Endodermal cell (in vitro differentiated cells): ENCODE data around the gene RNF123. TPM values are rescaled to one million over a fixed set of nuclear protein-coding genes. Genes with fewer than 3 reads are reported as not detected.

Source experiments
- DNase-seq: peaks from one replicate; pipeline ENCODE4 v3.0.0-alpha.2; 2017
- H3K27ac ChIP-seq: 2 replicates; pipeline ENCODE4 v1.5.1; 2013; ENCODE audit warnings: mild to moderate bottlenecking, low read depth, low read length, moderate library complexity
- H3K27me3 ChIP-seq: 2 replicates; pipeline ENCODE4 v1.6.1; 2013; ENCODE audit warnings: mild to moderate bottlenecking, low read length, moderate library complexity; ENCODE audit not compliant: insufficient read depth, control insufficient read depth, poor library complexity, severe bottlenecking
- H3K36me3 ChIP-seq: 2 replicates; pipeline ENCODE4 v1.7.0; 2013; ENCODE audit warnings: mild to moderate bottlenecking, low read length, moderate library complexity; ENCODE audit not compliant: control insufficient read depth, insufficient read depth
- H3K4me1 ChIP-seq: one replicate; pipeline ENCODE4 v1.7.0; 2013; ENCODE audit warnings: low read length; ENCODE audit not compliant: control insufficient read depth, insufficient read depth
- H3K4me3 ChIP-seq: 2 replicates; pipeline ENCODE4 v1.5.1; 2013; ENCODE audit warnings: mild to moderate bottlenecking, low read length, moderate library complexity
- H3K9ac ChIP-seq: 2 replicates; pipeline ENCODE4 v1.6.1; 2013; ENCODE audit warnings: mild to moderate bottlenecking, low read length, moderate library complexity; ENCODE audit not compliant: poor library complexity, severe bottlenecking; ENCODE audit errors: extremely low read depth
- H3K9me3 ChIP-seq: 2 replicates; pipeline ENCODE4 v1.6.1; 2013; ENCODE audit warnings: mild to moderate bottlenecking, low read length, moderate library complexity; ENCODE audit not compliant: control insufficient read depth
- H3K27ac Mint-ChIP-seq: 2 replicates; pipeline ENCODE4 v1.8.0; 2020; ENCODE audit warnings: mixed read lengths
- H3K27me3 Mint-ChIP-seq: 2 replicates; pipeline ENCODE4 v1.8.0; 2021; ENCODE audit warnings: mild to moderate bottlenecking, mixed read lengths; ENCODE audit not compliant: insufficient read depth
- H3K36me3 Mint-ChIP-seq: 2 replicates; pipeline ENCODE4 v1.8.0; 2020; ENCODE audit warnings: low read depth, mixed read lengths
- H3K4me1 Mint-ChIP-seq: 2 replicates; pipeline ENCODE4 v1.8.0; 2020; ENCODE audit warnings: mixed read lengths
- H3K4me3 Mint-ChIP-seq: 2 replicates; pipeline ENCODE4 v1.8.0; 2020; ENCODE audit warnings: mild to moderate bottlenecking, moderate library complexity, mixed read lengths
- H3K9me3 Mint-ChIP-seq: 2 replicates; pipeline ENCODE4 v1.8.0; 2020; ENCODE audit warnings: mild to moderate bottlenecking, mixed read lengths
- WGBS, 2 experiments: methylation state at CpG; one replicate each; pipeline versions ENCODE4 v1.1.5 to v1.1.7; 2013; ENCODE audit warnings: missing lambda C conversion rate in 2 of 2, mixed read lengths in 1 of 2; ENCODE audit not compliant: insufficient coverage in 1 of 2, insufficient read length in 1 of 2; 5-methylcytosine and 5-hydroxymethylcytosine counted together
- total RNA-seq, 2 donors: library from RNA; stranded (reverse); fragmentation: NEBNext Ultra II Directional in 1 of 2; extraction: Animal tissue kit (Norgen Biotek cat#: 25700) in 1 of 2; gene quantifications; 2 replicates in 1 of 2; 3 replicates in 1 of 2; pipeline ENCODE4 v1.2.1, GENCODE V29; 2021
- TF ChIP-seq, protein P1 (sequence below): fragments of 200-600 bp; sonication (generic); conservative IDR thresholded peaks from 2 replicates; pipeline ENCODE4 v1.5.0; 2021; ENCODE audit warnings: antibody characterized with exemption, mild to moderate bottlenecking

The RNF123 gene
- total RNA-seq, 2 donors from 2014 or later, result 47.3 to 47.6 TPM

DNA sequence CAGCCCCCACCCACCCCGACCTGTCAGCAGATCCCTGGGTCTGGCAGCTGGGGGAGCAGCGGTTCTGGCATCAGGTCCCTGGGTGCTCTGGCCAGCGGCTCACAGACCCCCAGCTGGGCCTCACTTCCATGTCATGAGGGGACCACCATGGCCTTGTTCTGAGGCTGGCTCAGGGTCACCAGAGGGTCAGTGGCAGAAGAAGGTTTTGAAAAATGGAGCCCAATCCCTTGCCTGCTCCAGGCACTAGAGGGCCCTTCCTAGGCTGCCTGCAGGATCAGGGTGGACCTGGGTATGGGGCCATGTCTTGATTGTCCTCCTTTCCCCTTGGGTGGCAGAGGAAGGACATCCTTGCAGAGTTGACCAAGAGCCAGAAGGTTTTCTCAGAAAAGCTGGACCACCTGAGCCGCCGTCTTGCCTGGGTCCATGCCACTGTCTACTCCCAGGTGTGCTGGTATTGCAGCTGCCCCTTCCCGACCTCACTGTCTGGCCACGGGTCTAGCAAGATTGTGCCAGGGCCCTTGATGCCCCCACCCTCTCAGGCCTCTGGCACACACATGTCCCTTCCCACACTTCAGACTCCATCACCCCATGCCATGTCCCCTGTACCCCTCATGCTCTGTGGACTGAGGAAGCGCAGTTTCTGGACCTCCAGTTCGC is 17.2 kb downstream of the RNF123 start:
- H3K9me3 ChIP-seq, result no peaks in the 10 kb centered on the region

DNA sequence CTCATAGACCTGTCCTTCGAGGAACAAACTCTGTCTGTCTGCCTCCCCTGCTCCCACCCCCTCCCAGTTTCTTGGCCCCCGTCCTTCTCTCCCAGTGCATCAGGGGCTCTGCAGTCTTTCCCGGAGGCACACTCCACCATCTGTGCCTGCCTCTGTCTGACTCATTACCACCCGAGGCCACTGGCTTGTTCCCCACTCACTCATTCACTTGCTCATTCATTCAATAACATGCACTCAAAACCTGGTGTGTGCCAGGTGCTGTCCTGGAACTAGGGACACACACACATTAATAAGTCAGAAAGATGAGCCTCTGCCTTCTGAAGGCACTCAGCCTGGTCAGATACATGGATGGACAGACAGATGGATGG is 17.7 kb downstream of the RNF123 start:
- H3K9ac ChIP-seq, result no peak overlapping the region
- H3K27me3 ChIP-seq, result no peaks in the 10 kb centered on the region
- H3K36me3 ChIP-seq, result peaks cover 5% of the 10 kb centered on the region
- H3K4me1 Mint-ChIP-seq, result no peaks in the 10 kb centered on the region
- no peak overlapping the region for H3K27ac ChIP-seq
- no peak overlapping the region for H3K4me3 ChIP-seq
- no peak overlapping the region for H3K27ac Mint-ChIP-seq
- H3K27me3 Mint-ChIP-seq, result no peaks in the 10 kb centered on the region
- no peak overlapping the region for H3K4me3 Mint-ChIP-seq
- no peaks in the 10 kb centered on the region for H3K4me1 ChIP-seq
- DNase-seq, result no peak
- no peaks in the 10 kb centered on the region for H3K9me3 ChIP-seq
- peaks cover 11% of the 10 kb centered on the region for H3K36me3 Mint-ChIP-seq
- no peaks in the 10 kb centered on the region for H3K9me3 Mint-ChIP-seq
- 88 to 91% methylated on average over 4 of the region's 4 CpGs for WGBS, 2 experiments
- TF ChIP-seq, protein P1, sequence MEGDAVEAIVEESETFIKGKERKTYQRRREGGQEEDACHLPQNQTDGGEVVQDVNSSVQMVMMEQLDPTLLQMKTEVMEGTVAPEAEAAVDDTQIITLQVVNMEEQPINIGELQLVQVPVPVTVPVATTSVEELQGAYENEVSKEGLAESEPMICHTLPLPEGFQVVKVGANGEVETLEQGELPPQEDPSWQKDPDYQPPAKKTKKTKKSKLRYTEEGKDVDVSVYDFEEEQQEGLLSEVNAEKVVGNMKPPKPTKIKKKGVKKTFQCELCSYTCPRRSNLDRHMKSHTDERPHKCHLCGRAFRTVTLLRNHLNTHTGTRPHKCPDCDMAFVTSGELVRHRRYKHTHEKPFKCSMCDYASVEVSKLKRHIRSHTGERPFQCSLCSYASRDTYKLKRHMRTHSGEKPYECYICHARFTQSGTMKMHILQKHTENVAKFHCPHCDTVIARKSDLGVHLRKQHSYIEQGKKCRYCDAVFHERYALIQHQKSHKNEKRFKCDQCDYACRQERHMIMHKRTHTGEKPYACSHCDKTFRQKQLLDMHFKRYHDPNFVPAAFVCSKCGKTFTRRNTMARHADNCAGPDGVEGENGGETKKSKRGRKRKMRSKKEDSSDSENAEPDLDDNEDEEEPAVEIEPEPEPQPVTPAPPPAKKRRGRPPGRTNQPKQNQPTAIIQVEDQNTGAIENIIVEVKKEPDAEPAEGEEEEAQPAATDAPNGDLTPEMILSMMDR, result no peak

More for the DNA sequence above, 17.2 kb downstream of the RNF123 start:
- Histone ChIP-seq H3K4me1 (no peaks in the 10 kb centered on the region), H3K27ac (no peak overlapping the region), H3K9ac (no peak overlapping the region), H3K4me3 (no peak overlapping the region), H3K36me3 (peaks cover 5% of the 10 kb centered on the region), H3K27me3 (no peaks in the 10 kb centered on the region)
- no peak overlapping the region for H3K4me3 Mint-ChIP-seq
- H3K27ac Mint-ChIP-seq, result no peak overlapping the region
- 91 to 100% methylated on average over 6 to 9 of the region's 9 CpGs for WGBS, 2 experiments
- TF ChIP-seq, protein P1, result no peak
- peaks cover 12% of the 10 kb centered on the region for H3K36me3 Mint-ChIP-seq
- H3K9me3 Mint-ChIP-seq, result no peaks in the 10 kb centered on the region
- no peak for DNase-seq
- no peaks in the 10 kb centered on the region for H3K4me1 Mint-ChIP-seq
- no peaks in the 10 kb centered on the region for H3K27me3 Mint-ChIP-seq

DNA sequence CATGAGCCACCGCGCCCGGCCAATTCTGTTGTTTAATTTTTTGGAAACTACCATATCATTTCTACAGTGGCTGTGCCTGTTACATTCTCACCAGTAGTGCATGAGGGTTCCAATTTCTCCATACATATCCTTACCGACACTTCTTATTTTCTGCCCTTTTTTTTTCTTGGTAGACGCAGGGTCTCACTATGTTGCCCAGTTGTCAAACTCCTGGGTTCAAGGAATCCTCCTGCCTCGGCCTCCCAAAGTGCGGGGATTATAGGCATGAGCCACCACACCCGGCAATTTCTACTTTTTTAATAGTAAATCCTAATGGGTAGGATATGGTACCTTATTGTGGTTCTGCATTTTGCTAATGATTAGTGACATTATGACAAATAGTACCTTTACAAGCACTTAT is 20.5 kb downstream of the RNF123 start:
- no peaks in the 10 kb centered on the region for H3K9me3 ChIP-seq
- Mint-ChIP-seq H3K27me3 (no peaks in the 10 kb centered on the region), H3K9me3 (no peaks in the 10 kb centered on the region), H3K4me3 (no peak overlapping the region), H3K27ac (no peak overlapping the region), H3K4me1 (no peaks in the 10 kb centered on the region), H3K36me3 (peaks cover 11% of the 10 kb centered on the region)
- TF ChIP-seq, protein P1, result no peak
- H3K27me3 ChIP-seq, result no peaks in the 10 kb centered on the region
- H3K4me3 ChIP-seq, result no peak overlapping the region
- WGBS, 2 experiments, result 94 to 97% methylated on average over 5 to 8 of the region's 8 CpGs
- H3K4me1 ChIP-seq, result no peaks in the 10 kb centered on the region
- H3K27ac ChIP-seq, result no peak overlapping the region
- no peak for DNase-seq
- H3K9ac ChIP-seq, result no peak overlapping the region
- no peaks in the 10 kb centered on the region for H3K36me3 ChIP-seq
